ENCODE results near the gene AJM1.
"Not testable (repeated sequence)": the region's sequence is repeated elsewhere in the genome, so short reads cannot be mapped to it uniquely, and the experiment has no call there.

Gene AJM1

GRCh38 chr9:136856541-136857141, 14.4 kb downstream of the AJM1 start:
- no peak for DNase-seq (ENCODE audit: low read depth in 2 of 2)

- no peak for DNase-seq (ENCODE audit: low read depth in 2 of 2)
These were observed 14.9 kb downstream of the AJM1 start for GRCh38 chr9:136857166-136857565.

- DNase-seq (ENCODE audit: low read depth in 2 of 2): no peak
These were observed 15.5 kb downstream of the AJM1 start for GRCh38 chr9:136857581-136858412.

- no peak for DNase-seq (ENCODE audit: low read depth in 2 of 2)
These were observed 16.2 kb downstream of the AJM1 start for GRCh38 chr9:136858452-136858843.

- no peak for DNase-seq (ENCODE audit: low read depth in 2 of 2)
These were observed 16.8 kb downstream of the AJM1 start for GRCh38 chr9:136858844-136859757.

- no peak for DNase-seq (ENCODE audit: low read depth in 2 of 2)
These were observed 18.3 kb downstream of the AJM1 start for GRCh38 chr9:136860529-136860928.

- no peak for DNase-seq (ENCODE audit: low read depth in 2 of 2)
These were observed 18.9 kb downstream of the AJM1 start for GRCh38 chr9:136860933-136861873.

GRCh38 chr9:136861874-136862457, 19.7 kb downstream of the AJM1 start:
- no peak for DNase-seq (ENCODE audit: low read depth in 2 of 2)

GRCh38 chr9:136862849-136863622, 20.8 kb downstream of the AJM1 start:
- no peak for DNase-seq (ENCODE audit: low read depth in 2 of 2)

- DNase-seq (ENCODE audit: low read depth in 2 of 2): no peak
These were observed 21.5 kb downstream of the AJM1 start for GRCh38 chr9:136863623-136864273.

GRCh38 chr9:136865041-136865767, 22.9 kb downstream of the AJM1 start:
- DNase-seq (ENCODE audit: low read depth in 2 of 2): no peak

- DNase-seq (ENCODE audit: low read depth in 2 of 2): no peak
These were observed 23.5 kb downstream of the AJM1 start for GRCh38 chr9:136865768-136866103.

- not testable (repeated sequence) for DNase-seq (ENCODE audit: low read depth in 2 of 2)
These were observed 24.7 kb downstream of the AJM1 start for GRCh38 chr9:136866898-136867421.

GRCh38 chr9:136867480-136867879, 25.2 kb downstream of the AJM1 start:
- no peak for DNase-seq (ENCODE audit: low read depth in 2 of 2)

GRCh38 chr9:136867917-136868316, 25.6 kb downstream of the AJM1 start:
- no peak for DNase-seq (ENCODE audit: low read depth in 2 of 2)

- DNase-seq (ENCODE audit: low read depth in 2 of 2): no peak
These were observed 26.4 kb downstream of the AJM1 start for GRCh38 chr9:136868644-136869043.

GRCh38 chr9:136869611-136870010, 27.3 kb downstream of the AJM1 start:
- DNase-seq (ENCODE audit: low read depth in 2 of 2): not testable (repeated sequence)

- no peak for DNase-seq (ENCODE audit: low read depth in 2 of 2)
These were observed 32.9 kb downstream of the AJM1 start for GRCh38 chr9:136875155-136875554.

GRCh38 chr9:136876476-136876875, 34.2 kb downstream of the AJM1 start:
- no peak for DNase-seq (ENCODE audit: low read depth in 2 of 2)

Data from fibroblast of skin of left biceps (primary cell).